HG02870 (cell line): ENCODE measurements around the gene STK39.

Experiments used
- ATAC-seq: cut with Tn5 transposase; IDR thresholded peaks from one replicate; pipeline ENCODE4 v1.9.1; 2021; ENCODE audit warnings: mild to moderate bottlenecking, moderate library complexity; ENCODE audit not compliant: unreplicated experiment

The STK39 gene

DNA sequence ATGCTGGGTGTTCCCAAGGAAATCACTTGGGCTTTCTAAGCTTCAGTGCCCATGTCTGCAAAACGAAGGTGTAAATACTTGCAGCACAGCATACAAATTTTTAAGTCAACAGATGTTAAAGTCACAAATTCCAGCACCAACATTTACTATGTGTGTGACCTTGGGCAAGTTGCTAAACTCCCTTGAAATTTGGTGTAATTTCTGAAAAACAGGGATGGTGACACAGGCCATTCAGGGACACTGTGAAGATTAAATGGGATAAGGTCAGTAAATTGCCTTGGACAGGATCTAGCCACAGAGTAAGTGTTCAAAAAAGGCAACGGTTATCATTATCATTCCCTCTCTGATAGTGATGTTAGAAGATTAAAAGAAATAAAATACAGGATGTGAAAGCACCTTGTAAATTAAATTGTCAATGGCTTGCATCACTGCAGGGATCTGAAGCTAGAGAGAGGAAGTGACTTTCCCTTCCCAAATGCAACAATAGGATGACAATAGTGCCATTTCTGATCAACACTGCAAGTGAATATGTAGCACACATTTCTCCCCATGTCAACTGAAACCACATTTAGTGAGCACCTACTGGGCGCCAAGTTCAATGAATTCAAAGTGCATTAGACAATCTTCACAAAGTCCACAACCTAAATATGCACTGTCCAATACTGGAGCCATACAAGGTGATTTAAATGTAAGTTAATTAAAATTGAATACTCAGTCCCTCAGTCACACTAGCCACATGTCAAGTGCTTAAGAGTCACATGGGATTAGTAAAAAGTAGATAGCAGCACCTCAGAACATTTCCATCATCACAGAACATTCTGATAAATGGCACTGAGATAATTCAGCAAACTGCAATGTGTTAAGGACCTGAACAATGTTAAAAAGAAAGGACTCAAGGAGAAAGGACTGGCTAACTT lies 81.2 kb downstream of the STK39 start:
- ATAC-seq = no peak

DNA sequence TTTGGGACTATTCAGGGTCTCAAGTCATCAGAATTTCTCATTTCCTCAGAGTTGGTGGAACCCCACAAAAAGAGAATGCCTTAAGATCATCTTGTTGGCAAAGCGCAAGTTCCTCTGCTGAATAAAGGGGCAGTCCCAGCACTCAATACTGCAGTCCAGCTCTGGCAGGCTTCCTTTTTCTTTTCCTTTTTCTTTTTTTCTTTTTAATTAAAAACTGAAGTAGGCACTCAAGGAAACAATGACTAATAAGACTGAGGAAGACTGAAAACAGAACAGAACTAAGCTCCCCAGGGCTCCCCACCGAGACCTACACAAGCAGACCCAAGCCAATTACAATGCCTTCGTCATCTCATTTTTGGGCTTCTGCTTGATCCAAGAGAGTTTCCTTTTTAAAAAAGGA lies 82.0 kb downstream of the STK39 start:
- no peak for ATAC-seq

DNA sequence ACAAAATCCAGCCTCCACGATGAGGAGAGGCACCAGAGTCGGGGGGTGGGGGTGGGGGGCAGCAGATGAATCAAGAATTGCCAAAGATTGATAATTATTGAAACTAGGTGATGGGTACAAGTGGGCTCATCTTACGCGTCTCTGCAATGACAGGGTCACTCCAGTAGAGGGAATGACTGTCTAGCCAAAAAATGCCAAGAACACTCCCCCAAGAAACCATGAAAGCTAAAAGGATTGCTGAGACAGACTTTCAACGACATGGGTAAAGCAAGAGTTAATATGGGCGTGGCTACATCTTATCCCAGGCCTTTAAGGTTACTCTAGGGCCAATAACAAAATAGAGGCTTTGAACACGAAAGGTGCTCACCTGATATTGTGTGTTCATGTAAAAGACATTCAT lies 86.5 kb downstream of the STK39 start:
- no peak for ATAC-seq

DNA sequence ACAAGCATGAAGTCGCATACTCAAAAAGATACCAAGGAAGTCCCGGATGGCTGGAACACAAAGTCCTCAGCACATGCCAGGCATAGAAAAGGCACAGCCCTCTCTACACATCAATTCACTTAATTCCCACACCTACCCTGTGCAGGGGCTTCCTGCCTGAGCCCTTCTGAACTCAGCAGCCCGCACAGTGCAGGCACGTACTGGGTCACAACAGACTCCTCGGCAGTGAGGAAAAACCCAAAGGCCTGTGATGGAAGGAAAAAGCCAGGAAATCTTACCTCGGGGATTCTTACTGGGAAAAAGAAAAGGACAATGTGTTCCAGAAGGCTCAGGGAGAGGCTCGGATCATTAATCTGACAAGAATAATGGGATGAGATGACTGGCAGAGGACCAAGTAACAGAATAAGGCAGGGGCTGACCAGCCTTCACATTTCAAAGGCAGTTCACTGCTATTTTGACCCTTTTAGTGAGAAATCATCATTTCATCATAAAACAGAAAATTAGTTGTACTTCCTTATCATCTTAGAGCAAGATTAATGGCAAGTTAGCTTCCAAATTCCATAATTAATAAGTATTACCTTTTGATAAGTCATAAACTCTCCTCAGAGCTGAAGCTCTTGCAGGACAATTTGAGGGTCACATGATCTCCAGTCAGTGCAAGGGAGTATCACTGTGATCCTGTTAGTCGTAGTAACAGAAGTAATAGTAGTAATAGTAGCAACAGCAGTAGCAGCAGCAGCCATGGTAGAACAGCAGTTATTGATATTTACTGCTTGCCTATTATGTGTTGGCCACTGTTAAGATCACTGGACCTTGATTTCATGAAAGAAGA lies 87.4 kb downstream of the STK39 start:
- no peak for ATAC-seq

DNA sequence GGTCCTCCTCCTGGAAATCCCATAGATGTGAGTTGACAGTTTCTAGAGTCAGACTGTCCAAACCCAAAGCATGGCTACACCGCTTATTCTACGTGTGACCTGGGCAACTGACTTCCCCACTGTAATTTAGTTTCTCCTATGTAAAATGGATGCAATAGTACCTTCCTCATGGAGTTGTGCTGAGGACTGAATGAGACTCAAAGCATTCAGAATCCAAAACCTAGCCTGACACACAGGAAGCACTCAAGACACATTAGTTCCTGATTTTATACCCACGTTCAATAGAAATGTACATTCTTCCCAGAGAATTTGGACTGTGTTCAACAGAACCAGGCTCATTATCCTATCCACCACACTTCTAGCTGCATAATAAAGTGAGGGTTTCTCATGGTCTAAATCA lies 88.8 kb downstream of the STK39 start:
- ATAC-seq = no peak

DNA sequence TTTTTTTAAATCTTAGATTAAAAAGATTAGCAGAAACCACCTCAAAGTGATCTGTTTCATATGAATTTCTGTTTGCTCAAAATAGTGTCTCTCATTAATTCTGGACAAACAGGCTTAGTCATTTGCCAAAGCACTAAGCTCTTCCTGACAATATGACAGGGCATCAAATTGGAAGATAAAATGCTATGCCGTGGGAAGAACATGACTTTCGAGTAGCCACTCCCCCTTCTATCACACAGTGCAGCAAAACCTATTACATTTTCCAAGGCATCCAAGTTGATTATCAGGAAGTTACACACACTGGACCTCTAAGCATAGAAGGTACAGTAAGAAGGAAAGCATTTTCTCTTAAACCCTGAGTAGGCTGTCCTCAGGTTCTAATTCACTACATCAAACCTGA lies 89.5 kb downstream of the STK39 start:
- no peak for ATAC-seq

DNA sequence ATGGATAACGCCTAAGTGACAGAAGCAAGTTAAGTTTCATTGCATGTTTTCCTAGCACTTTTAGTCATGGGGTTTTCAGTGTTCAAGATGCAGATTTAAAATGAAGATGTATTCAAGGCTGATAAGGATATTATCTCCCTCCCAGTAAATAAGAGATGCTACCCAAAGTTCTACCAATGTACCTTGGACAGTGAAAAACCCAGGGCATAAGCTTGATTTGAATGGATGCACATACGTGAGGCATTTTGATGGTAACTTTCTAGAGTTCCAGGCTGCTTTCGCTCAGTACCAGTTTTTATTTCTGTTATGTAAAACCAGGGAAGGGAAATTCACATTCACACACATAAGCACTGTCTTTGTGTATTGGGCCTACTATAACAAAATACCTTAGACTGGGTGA lies 90.3 kb downstream of the STK39 start:
- ATAC-seq = no peak

DNA sequence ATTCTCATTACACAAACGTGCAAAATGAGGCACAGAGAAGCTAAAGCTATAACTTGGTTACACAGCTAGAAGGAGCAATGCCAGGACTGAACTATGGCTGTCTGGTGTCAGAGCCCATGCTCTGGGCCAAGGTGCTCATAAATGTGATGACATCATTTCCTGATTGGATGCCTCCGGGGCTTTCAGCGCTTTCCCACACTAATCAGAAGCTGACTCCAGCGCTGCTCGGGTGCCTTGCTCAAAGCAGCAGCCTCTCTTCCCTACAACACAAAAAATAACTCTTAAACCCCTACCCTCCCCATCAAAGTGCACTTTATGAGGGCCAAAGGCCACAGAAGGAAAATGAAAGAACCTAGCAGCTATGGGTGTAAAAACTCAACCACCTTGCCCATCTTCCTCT lies 90.7 kb downstream of the STK39 start:
- ATAC-seq = no peak

DNA sequence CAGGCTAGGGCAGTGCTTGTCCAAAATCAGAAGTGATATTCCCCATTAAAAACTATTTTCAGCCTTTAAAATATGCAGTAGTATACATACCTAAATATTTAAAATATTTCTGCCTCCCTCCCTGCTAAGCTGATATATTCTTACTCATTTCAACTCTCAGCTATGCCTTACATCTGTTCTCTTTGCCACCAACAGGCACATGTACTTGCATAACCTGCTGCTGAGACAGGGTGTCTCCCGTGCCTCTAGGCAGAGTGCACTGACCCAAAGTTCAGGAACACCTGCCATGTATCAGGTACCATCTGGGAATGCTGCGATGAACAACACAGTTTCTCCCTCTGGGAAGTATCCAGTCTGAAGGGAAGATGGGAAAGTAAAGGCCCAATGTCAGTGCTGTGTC lies 91.7 kb downstream of the STK39 start:
- no peak for ATAC-seq

DNA sequence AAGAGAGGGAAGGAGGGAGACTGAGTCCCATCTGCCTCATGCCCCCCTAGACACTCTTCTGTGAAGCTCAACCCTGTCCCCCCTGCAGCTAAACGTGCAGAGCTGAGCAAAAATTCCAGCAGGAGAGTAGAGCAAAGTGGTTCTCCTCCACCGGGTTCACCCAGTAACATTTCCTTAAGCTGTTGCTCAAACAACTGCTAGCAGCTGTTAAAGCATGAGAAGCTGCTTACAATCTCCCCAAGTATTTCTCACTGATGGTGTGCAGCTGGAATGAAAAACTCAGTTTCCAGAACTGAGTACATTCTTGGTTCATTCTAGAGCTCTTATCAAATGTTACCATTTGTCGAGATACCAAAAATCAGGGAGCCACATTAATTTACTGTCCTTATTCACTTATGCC lies 92.3 kb downstream of the STK39 start:
- ATAC-seq = no peak

DNA sequence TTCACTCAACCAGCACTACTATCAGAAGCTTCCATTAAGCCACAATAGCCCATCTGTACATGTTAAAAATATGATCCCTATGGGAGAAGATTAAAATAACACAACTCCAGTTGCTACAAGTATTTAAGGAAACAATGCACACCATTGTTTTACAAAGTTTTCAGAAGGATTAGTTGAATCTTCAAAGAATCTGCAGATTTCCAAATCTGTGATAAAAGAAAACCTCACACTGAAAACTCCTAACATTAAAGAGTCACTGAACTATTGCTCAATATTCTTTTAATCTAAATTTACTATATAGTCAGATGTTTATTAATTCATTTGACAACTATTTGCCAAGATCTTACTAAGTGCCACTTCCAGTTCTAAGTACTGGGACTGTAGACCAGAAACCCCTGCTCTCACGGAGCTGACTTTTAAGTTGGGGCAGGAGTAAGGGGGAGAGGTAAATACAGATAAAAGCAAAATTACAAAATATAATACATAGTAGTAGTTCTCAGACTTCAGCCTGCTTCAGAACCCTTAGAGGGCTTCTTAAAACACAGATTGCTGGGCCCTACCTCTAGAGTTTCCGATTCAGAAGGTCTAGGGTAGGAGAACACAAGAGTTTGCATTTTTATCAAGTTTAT lies 94.4 kb downstream of the STK39 start:
- ATAC-seq = no peak

DNA sequence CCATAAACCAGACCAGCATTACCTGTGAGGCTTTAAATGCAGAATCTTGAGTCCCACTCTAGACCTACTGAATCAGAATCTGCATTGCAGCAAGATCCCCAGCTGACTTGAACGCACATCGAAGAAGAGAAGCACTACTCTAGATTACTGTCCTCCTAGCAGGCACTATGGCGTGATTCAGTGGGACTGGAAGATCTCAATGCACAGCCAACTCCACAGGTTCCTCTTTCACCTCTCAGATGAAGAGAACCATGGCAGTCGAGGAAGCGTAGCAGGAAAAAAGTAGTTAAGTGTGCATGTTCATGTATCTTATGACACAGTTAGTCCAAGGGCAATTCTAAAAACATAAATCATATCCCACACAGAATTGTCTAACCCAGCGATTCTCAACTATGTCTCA lies 97.4 kb downstream of the STK39 start:
- no peak for ATAC-seq

DNA sequence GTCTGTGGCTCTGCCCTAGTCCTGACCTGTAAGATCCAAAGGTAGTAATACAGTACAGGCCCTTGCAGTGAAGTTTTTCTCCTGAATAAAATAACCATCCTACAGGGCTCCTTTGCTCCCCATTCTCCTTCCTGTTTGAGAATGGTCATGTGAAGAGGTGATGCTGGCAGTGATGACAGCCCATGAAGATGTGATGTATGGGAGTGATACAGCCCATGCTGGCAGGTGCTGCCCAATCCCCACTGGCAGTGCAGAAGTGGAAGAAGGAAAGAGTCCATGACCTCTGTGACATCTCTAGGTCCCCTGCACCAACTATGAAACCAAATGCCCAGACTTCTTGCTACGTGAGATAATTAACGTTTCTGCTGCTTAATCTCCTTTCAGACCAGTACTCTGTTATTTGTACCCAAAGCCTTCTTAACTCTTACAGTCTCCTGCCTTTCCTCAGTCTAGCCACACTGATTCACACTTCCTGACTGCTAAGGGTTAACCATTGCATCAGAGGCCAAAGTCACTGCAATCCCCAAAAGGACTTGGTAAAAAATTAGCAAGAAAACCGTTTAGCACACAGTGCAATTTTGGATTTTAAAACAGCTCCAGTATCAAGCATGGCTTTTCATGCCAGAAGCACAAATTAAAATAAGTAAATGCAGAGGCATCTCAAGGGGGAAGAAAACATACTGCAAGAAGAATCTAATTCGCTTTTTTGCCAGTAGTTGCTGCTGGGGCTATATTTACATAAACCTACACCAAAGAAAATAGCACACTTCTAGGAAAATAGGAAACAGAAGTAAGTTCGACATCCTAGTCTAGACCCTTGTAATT lies 98.0 kb downstream of the STK39 start:
- ATAC-seq = no peak

DNA sequence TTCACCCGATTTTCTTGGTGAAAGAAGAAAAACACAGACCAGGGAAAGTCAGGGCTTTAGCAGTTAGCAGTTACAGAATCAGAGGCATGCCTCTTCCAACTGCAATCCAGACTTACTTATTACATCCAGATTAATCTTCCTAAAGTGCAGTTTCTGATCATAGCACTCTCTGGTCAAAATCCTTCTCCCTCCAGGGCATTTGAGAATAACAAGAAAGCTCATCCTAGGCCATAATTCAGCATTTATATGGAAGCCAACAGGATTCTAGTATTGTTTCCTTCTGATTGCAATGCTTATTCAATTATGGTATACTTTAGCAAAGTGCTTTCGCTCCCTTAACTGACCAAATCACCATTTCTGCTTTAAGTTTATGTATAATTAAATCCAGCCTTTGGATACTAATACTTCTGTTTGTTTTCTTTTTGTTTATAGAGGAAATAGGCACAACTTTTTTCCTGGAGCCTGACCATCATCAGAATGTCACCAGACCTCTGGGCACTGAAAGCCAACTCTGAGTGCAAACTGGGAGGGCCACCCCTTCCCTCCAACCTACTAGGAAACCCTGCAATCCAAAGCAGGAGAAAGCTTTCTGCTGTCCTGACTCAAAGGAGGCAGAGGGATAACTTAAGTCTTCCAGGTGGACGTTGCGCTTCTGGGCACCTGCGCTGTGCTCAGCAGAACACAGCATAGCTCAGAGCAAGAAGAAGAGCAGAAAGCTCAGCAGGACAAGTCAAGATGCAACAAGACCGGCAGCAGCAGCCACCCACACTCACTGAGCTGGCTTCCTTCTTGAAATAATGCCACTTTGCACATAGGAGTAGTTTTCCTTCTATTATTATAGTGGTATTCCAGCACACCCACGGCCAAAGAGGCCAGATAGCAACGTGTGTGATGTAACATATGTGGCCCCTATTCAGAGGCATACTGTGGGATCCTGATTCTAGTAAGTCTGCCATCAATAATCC lies 99.3 kb downstream of the STK39 start:
- no peak for ATAC-seq

DNA sequence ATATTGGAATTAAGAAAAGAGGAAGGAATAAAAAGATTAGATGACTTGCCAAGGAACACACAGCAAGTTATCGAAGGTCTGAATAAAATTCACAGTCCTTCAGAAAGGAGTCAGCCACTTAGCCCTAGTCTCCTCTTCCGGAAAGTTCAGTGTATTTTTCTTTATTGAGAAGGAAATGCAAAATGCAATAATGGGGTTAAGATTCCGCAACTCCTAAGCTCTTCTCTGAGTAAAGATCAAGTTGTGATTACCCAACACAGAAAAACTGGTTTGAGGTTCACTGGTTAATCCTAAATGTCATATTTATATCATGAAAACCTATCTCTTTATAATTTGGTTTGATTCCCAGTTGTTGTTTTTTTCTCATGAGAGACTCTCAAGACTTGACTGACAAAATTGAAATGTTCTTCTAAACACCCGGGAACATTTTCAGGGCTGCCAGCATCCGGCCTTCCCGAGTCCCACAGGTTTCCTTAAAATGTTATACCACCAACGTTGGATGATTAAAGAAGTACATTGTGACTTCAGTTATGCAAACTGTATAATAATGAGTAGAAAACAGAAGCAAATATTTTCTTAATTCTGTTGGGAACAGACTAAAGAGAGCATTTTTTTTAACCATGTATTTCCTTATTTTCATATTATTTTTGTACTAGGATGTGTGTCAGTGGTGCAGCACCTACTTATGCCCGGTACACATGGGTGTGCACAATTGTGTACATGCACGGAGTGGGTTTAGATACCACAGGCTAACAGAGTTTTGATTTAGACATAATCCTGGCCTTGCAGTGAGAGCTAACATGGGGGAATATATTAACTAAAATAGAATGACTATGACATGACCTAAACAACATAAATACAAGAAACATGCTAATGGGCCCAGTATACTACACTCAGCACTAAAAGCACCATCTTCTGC lies 100.2 kb downstream of the STK39 start:
- no peak for ATAC-seq

DNA sequence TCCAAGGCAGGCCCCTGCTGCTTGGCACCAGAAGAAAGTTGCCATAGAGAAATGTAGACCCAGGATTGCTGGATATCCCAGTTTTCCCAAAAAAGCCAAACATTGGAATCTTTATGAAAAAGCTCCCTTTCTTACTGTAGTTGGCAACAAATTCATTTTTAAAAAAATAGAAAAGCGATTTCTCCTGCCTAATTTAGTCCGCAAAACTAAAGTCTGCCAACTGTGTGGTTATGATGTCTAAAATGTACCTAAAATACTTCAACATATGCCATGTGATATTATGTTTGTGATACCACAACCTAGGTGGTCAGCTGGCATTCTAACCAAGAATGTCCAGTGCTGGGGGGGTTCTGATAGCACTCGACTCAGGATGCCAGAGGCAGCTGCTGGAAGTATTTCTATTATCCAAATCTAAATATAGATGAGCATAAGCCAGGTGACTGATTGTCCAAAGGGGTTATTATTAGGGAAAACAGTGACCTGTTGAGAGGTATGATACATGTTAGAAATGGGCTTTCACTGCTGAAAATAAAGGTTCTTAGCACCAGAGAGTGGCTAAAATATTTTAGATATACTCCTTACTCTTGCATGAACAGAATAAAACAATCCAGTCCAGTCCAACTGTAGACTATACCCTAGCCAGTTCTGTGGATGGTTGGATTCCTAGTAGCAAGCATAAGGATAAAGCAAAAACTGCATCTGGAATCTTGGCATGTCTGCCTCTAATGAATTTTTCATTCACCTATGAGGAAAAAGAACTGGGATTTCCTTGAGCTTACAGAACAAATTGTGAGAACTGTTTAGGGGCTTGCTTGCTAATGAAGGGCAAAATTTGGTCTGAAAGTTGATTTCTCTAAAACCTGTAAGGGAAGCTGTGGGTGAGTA lies 101.7 kb downstream of the STK39 start:
- ATAC-seq = no peak

DNA sequence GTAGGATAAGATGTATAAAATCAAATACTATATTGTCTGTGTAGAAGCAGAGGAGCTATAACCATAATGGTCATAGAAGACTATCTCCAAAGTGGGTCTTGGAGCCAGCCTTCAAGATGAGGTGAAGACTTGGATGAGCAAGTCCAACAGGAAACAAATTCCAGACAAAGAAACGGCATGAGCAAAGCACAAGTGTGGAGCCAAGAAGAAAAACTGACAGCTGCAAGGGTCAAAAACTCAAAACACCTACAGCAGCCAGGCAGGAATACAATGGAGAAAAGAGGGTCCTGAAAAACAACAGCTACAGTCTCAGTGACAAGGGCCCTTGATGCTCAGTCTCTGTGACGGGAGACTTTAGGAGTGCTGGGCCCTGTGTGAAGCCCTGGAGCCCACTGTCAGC lies 102.4 kb downstream of the STK39 start:
- ATAC-seq = no peak

DNA sequence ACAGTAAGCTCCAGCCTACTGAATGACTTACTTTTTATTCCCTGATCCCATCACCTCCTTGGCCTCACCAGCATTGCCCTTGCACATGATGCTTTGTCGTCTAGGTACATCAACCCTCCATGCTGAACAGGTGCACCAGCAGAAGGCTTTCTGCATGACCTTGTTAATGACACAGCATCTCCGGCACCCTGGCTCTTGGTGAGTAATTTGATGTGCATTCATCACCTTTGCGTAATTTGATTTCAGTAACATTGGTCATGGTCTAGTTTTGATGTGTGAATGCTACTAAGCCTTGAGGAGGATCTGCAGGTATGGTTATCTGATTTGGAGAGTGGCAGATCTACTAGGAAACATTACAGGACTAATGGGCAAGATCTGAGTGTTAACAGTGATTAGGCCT lies 103.6 kb downstream of the STK39 start:
- no peak for ATAC-seq
